H1 (cell line): ENCODE data around the gene SPECC1. TPM values are rescaled to one million over a fixed set of nuclear protein-coding genes. Genes with fewer than 3 reads are reported as not detected.

Source experiments
- CTCF ChIA-PET: fragments of 300-600 bp; sonication (Branson Sonifier 250); formaldehyde crosslinking; loops from one replicate; lab custom pipeline; 2021; ENCODE audit not compliant: partially characterized antibody; lab: Charles Lee
- POLR2A ChIA-PET: fragments of 300-600 bp; sonication (Branson Sonifier 250); formaldehyde crosslinking; loops from one replicate; lab custom pipeline; 2021; ENCODE audit warnings: inconsistent platforms; ENCODE audit not compliant: partially characterized antibody; lab: Charles Lee
- DNase-seq, 2 experiments: peaks; one replicate each; pipeline versions ENCODE4 v3.0.0 to v3.0.0-alpha.2; 2010 to 2022; ENCODE audit warnings: low spot score in 2 of 2, low read depth in 1 of 2, mixed read lengths in 1 of 2
- FAIRE-seq: peaks from 2 replicates; lab custom pipeline; 2011; peaks lifted over from hg19 to GRCh38; lab: Jason Lieb, UNC
- H2AFZ ChIP-seq: 2 replicates; pipeline ENCODE4 v1.8.1; 2012; ENCODE audit warnings: low read length, inconsistent platforms
- H2AK5ac ChIP-seq: 2 replicates; pipeline ENCODE4 v1.6.1; 2013; ENCODE audit warnings: low read depth, low read length
- H2BK120ac ChIP-seq: replicated peaks from 2 replicates; pipeline ENCODE3; 2013; ENCODE audit warnings: low read depth, low read length, inconsistent platforms
- H2BK12ac ChIP-seq: 2 replicates; pipeline ENCODE4 v1.6.1; 2013; ENCODE audit warnings: low read depth, low read length
- H2BK15ac ChIP-seq: 2 replicates; pipeline ENCODE4 v1.6.1; 2013; ENCODE audit warnings: low read length
- H2BK20ac ChIP-seq: 2 replicates; pipeline ENCODE4 v1.6.1; 2013; ENCODE audit warnings: low read length
- H2BK5ac ChIP-seq: 2 replicates; pipeline ENCODE4 v1.6.1; 2013; ENCODE audit warnings: low read depth, low read length
- H3K14ac ChIP-seq: 2 replicates; pipeline ENCODE4 v1.6.1; 2013; ENCODE audit warnings: inconsistent platforms; ENCODE audit not compliant: insufficient read length
- H3K18ac ChIP-seq: 2 replicates; pipeline ENCODE4 v1.6.1; 2013; ENCODE audit warnings: low read length; ENCODE audit errors: extremely low read depth
- H3K23ac ChIP-seq: 2 replicates; pipeline ENCODE4 v1.6.1; 2013; ENCODE audit warnings: inconsistent platforms; ENCODE audit not compliant: insufficient read length
- H3K23me2 ChIP-seq: 2 replicates; pipeline ENCODE4 v1.6.1; 2013; ENCODE audit warnings: low read depth, low read length
- H3K27ac ChIP-seq: 2 replicates; pipeline ENCODE4 v1.6.1; 2011; ENCODE audit warnings: low read depth, low read length, inconsistent platforms
- H3K27me3 ChIP-seq, 4 experiments: replicated peaks in 1 of 4; 1 replicate in 1 of 4; 2 replicates in 3 of 4; pipeline versions ENCODE4 v1.6.1 to v1.8.1; 2011 to 2013; ENCODE audit warnings: low read length in 3 of 4, mild to moderate bottlenecking in 3 of 4, inconsistent platforms in 2 of 4, mixed read lengths in 2 of 4, moderate library complexity in 1 of 4; ENCODE audit not compliant: control insufficient read depth in 3 of 4, insufficient read depth in 3 of 4; ENCODE audit errors: extremely low read depth in 1 of 4
- H3K36me3 ChIP-seq, 4 experiments: 2 replicates each; pipeline versions ENCODE4 v1.6.1 to v1.8.1; 2011 to 2013; ENCODE audit warnings: mild to moderate bottlenecking in 4 of 4, low read length in 3 of 4, moderate library complexity in 2 of 4, control low read depth in 1 of 4, inconsistent platforms in 1 of 4; ENCODE audit not compliant: insufficient read depth in 4 of 4, control insufficient read depth in 2 of 4
- H3K4ac ChIP-seq: replicated peaks from 2 replicates; pipeline ENCODE3; 2013; ENCODE audit warnings: low read length, low read depth, mixed read lengths, inconsistent platforms; ENCODE audit not compliant: insufficient read length
- H3K4me1 ChIP-seq, 4 experiments: replicated peaks in 1 of 4; 1 replicate in 1 of 4; 2 replicates in 3 of 4; pipeline versions ENCODE4 v1.6.1 to v1.8.1; 2011 to 2013; ENCODE audit warnings: low read length in 3 of 4, inconsistent platforms in 2 of 4, mixed read lengths in 1 of 4; ENCODE audit not compliant: insufficient read depth in 4 of 4, control insufficient read depth in 3 of 4
- H3K4me2 ChIP-seq, 2 experiments: 2 replicates each; pipeline versions ENCODE4 v1.6.1 to v1.8.1; 2011 to 2013; ENCODE audit warnings: low read depth in 2 of 2, low read length in 2 of 2, control low read depth in 1 of 2, inconsistent platforms in 1 of 2, mild to moderate bottlenecking in 1 of 2; ENCODE audit not compliant: insufficient read depth in 1 of 2
- H3K4me3 ChIP-seq, 4 experiments: fragments of 200-600, 300-600 bp in 1 of 4; sonication (generic), shearing (Covaris generic), sonication (Bioruptor Twin) in 1 of 4; 2 replicates each; pipeline versions ENCODE4 v1.5.1 to v1.8.1; 2011 to 2016; ENCODE audit warnings: low read length in 4 of 4, low read depth in 3 of 4, control low read depth in 2 of 4, inconsistent platforms in 2 of 4, mild to moderate bottlenecking in 2 of 4, mixed read lengths in 1 of 4, moderate library complexity in 1 of 4; ENCODE audit not compliant: insufficient read depth in 2 of 4; ENCODE audit errors: extremely low read depth in 1 of 4
- H3K56ac ChIP-seq: replicated peaks from 2 replicates; pipeline ENCODE3; 2013; ENCODE audit warnings: low read depth, mild to moderate bottlenecking, mixed read lengths, low read length, inconsistent platforms; ENCODE audit not compliant: insufficient read length
- H3K79me1 ChIP-seq: 2 replicates; pipeline ENCODE4 v1.6.1; 2013; ENCODE audit warnings: low read depth, low read length, control low read depth
- H3K79me2 ChIP-seq, 2 experiments: 2 replicates each; pipeline versions ENCODE4 v1.6.1 to v1.8.1; 2012 to 2013; ENCODE audit warnings: low read length in 2 of 2, mild to moderate bottlenecking in 2 of 2, inconsistent platforms in 1 of 2; ENCODE audit not compliant: insufficient read depth in 2 of 2, control insufficient read depth in 1 of 2
- H3K9ac ChIP-seq, 4 experiments: replicated peaks in 1 of 4; 1 replicate in 1 of 4; 2 replicates in 3 of 4; pipeline versions ENCODE4 v1.6.1 to v1.8.1; 2011 to 2013; ENCODE audit warnings: low read depth in 3 of 4, low read length in 3 of 4, control low read depth in 2 of 4, mild to moderate bottlenecking in 2 of 4, moderate library complexity in 2 of 4, inconsistent platforms in 1 of 4; ENCODE audit errors: extremely low read depth in 1 of 4
- H3K9me3 ChIP-seq, 2 experiments: 2 replicates each; pipeline versions ENCODE4 v1.6.1 to v1.8.1; 2012 to 2013; ENCODE audit warnings: mild to moderate bottlenecking in 2 of 2, moderate library complexity in 2 of 2, control low read depth in 1 of 2, inconsistent platforms in 1 of 2, low read depth in 1 of 2, low read length in 1 of 2, mixed read lengths in 1 of 2; ENCODE audit not compliant: insufficient read depth in 2 of 2
- H4K20me1 ChIP-seq, 2 experiments: replicated peaks in 1 of 2; 2 replicates each; pipeline versions ENCODE3 to v1.8.1; 2011 to 2013; ENCODE audit warnings: inconsistent platforms in 2 of 2, low read length in 2 of 2, mild to moderate bottlenecking in 1 of 2; ENCODE audit not compliant: insufficient read depth in 2 of 2, control insufficient read depth in 1 of 2
- H4K5ac ChIP-seq: 2 replicates; pipeline ENCODE4 v1.6.1; 2013; ENCODE audit warnings: low read length, low read depth, mixed read lengths, inconsistent platforms; ENCODE audit not compliant: insufficient read length
- H4K8ac ChIP-seq: 2 replicates; pipeline ENCODE4 v1.8.0; 2013; ENCODE audit warnings: mild to moderate bottlenecking, moderate library complexity, low read length, inconsistent platforms; ENCODE audit not compliant: insufficient read depth; ENCODE audit errors: extremely low read depth
- H4K91ac ChIP-seq: replicated peaks from 2 replicates; pipeline ENCODE3; 2013; ENCODE audit warnings: low read length, mixed read lengths, inconsistent platforms; ENCODE audit not compliant: insufficient read length
- EZH2 ChIP-seq: fragments of 200-600 bp; sonication (generic); IDR thresholded peaks from 2 replicates; pipeline ENCODE4 v1.7.1; 2012; ENCODE audit warnings: low read depth, mild to moderate bottlenecking, moderate library complexity, low read length, inconsistent platforms; ENCODE audit not compliant: severe bottlenecking
- GABPA ChIP-seq: IDR thresholded peaks from 2 replicates; pipeline ENCODE4 v1.6.1; 2011; ENCODE audit warnings: mild to moderate bottlenecking, low read length, moderate library complexity, borderline replicate concordance; ENCODE audit not compliant: insufficient read depth
- GTF2F1 ChIP-seq: IDR thresholded peaks from 2 replicates; pipeline ENCODE4 v1.6.1; 2012; ENCODE audit warnings: low read depth, low read length, improper control_type of control experiment, borderline replicate concordance
- POLR2AphosphoS5 ChIP-seq: IDR thresholded peaks from 2 replicates; pipeline ENCODE4 v1.6.1; 2011; ENCODE audit warnings: low read depth, low read length
- TBP ChIP-seq: IDR thresholded peaks from 2 replicates; pipeline ENCODE4 v1.6.1; 2011; ENCODE audit warnings: low read depth, low read length, improper control_type of control experiment
- WGBS, 2 experiments: shearing (Covaris generic) in 1 of 2; methylation state at CpG; one replicate each; pipeline versions ENCODE4 v1.1.6 to v1.1.7; 2013 to 2015; ENCODE audit warnings: low lambda C conversion rate in 2 of 2, mixed read lengths in 2 of 2, inconsistent platforms in 1 of 2, low coverage in 1 of 2, missing lambda C conversion rate in 1 of 2; ENCODE audit not compliant: insufficient replicate concordance in 2 of 2, insufficient coverage in 1 of 2, insufficient read length in 1 of 2; ENCODE audit errors: extremely low coverage in 1 of 2, missing lambda C conversion rate in 1 of 2; 5-methylcytosine and 5-hydroxymethylcytosine counted together
- polyA plus RNA-seq, 7 experiments: library from polyadenylated mRNA; depleted of rRNA in 3 of 7; stranded (reverse) in 5 of 7; unstranded in 2 of 7; fragments of >200 nt in 5 of 7; fragments of 200-250 nt in 2 of 7; gene quantifications; 1 replicate in 5 of 7; 2 replicates in 1 of 7; 4 replicates in 1 of 7; pipeline versions ENCODE4 v1.2.1 to v1.2.3, GENCODE V29; 2011 to 2013; ENCODE audit warnings: missing spikeins in 2 of 7, mixed read lengths in 2 of 7
- total RNA-seq: library from RNA; stranded (reverse); fragmentation: NEBNext Ultra II Directional; extraction: Animal tissue kit (Norgen Biotek cat#: 25700); gene quantifications from 2 replicates; pipeline ENCODE4 v1.2.1, GENCODE V29; 2021

SPECC1 gene
- total and polyA plus RNA-seq, 2 of the 8 experiments (the other 6 are each of a cell fraction or from before 2014, with no cell fraction given) = 35.8 to 87.9 TPM

GRCh38 chr17:20072692-20072992, 63.5 kb downstream of the SPECC1 start:
- Histone ChIP-seq H3K27me3 (no peaks in the 10 kb centered on the region), H3K36me3 (no peaks in the 10 kb centered on the region), H3K56ac (no peak overlapping the region), H3K79me1 (no peaks in the 10 kb centered on the region), H2AFZ (no peak overlapping the region), H2BK5ac (no peak overlapping the region), H2BK120ac (no peak overlapping the region), H3K23me2 (no peaks in the 10 kb centered on the region), H4K91ac (no peak overlapping the region)
- no peak for FAIRE-seq
- CTCF ChIA-PET = interaction anchor here (1.0 to 1.4 kb wide), 2 partner anchors 23 to 32 kb away, joined by 3 read pairs; no protein-coding TSS in a partner anchor
- no peak for TF ChIP-seq TBP
- TF ChIP-seq GTF2F1 = no peak
- TF ChIP-seq POLR2AphosphoS5 = no peak
- no peak for TF ChIP-seq EZH2
- no peak for TF ChIP-seq GABPA
- TF ChIP-seq, all 59 proteins: peak for 0
- Histone ChIP-seq H3K27ac (no peak overlapping the region), H3K79me2 (no peaks in the 10 kb centered on the region), H2BK15ac (no peak overlapping the region), H4K5ac (no peak overlapping the region), H4K8ac (no peak overlapping the region), H3K18ac (no peak overlapping the region), H3K9ac (no peak overlapping the region), H3K9me3 (no peaks in the 10 kb centered on the region), H2AK5ac (no peak overlapping the region), H3K4me2 (no peak overlapping the region), H3K14ac (no peak overlapping the region), H3K4ac (no peak overlapping the region), H3K4me3 (no peak overlapping the region), H2BK20ac (no peak overlapping the region), H2BK12ac (no peak overlapping the region), H3K4me1 (peaks cover 0 to 5% (median 1%) of the 10 kb centered on the region in 4 experiments; a peak in 2 of 7 replicates), H4K20me1 (no peaks in the 10 kb centered on the region), H3K23ac (no peak overlapping the region)
- WGBS, 2 experiments = 93% methylated on average over 3 of the region's 3 CpGs; no CpG with 5 or more reads in 1 of the 2 experiments
- DNase-seq = no peak
- POLR2A ChIA-PET = interaction anchor here (0.6 kb wide), 1 partner anchor 98 kb away, joined by 6 read pairs; no protein-coding TSS in a partner anchor
